ENCODE results near the gene EAF2. TPM values are rescaled to one million over a fixed set of nuclear protein-coding genes. Genes with fewer than 3 reads are reported as not detected.

EAF2 gene
- total RNA-seq, 1 donor from 2014 or later, result 2.4 TPM

GRCh38 chr3:121895121-121895520 is 60.1 kb downstream of the EAF2 start:
- Mint-ChIP-seq H3K27ac (ENCODE audit: unreplicated experiment) (no peak overlapping the region), H3K4me3 (ENCODE audit: unreplicated experiment) (no peak overlapping the region), H3K4me1 (ENCODE audit: unreplicated experiment) (no peaks in the 10 kb centered on the region), H3K27me3 (ENCODE audit: unreplicated experiment) (peaks cover 3% of the 10 kb centered on the region), H3K9me3 (ENCODE audit: unreplicated experiment) (no peaks in the 10 kb centered on the region), H3K36me3 (ENCODE audit: unreplicated experiment) (no peaks in the 10 kb centered on the region)
- no peak for DNase-seq (ENCODE audit: extremely low spot score, unreplicated experiment)
- no peak for TF ChIP-seq CTCF (IDR thresholded peaks at IDR 0.05)

GRCh38 chr3:121895736-121896135 is 60.7 kb downstream of the EAF2 start:
- no peak for DNase-seq (ENCODE audit: extremely low spot score, unreplicated experiment)
- no peak for TF ChIP-seq CTCF (IDR thresholded peaks at IDR 0.05)
- no peak overlapping the region for H3K27ac Mint-ChIP-seq (ENCODE audit: unreplicated experiment)
- H3K9me3 Mint-ChIP-seq (ENCODE audit: unreplicated experiment), result no peaks in the 10 kb centered on the region
- no peak overlapping the region for H3K4me3 Mint-ChIP-seq (ENCODE audit: unreplicated experiment)
- H3K27me3 Mint-ChIP-seq (ENCODE audit: unreplicated experiment), result peaks cover 3% of the 10 kb centered on the region
- no peaks in the 10 kb centered on the region for H3K36me3 Mint-ChIP-seq (ENCODE audit: unreplicated experiment)
- no peaks in the 10 kb centered on the region for H3K4me1 Mint-ChIP-seq (ENCODE audit: unreplicated experiment)

GRCh38 chr3:121896823-121897222 is 61.8 kb downstream of the EAF2 start:
- H3K4me3 Mint-ChIP-seq (ENCODE audit: unreplicated experiment), result no peak overlapping the region
- peaks cover 3% of the 10 kb centered on the region for H3K27me3 Mint-ChIP-seq (ENCODE audit: unreplicated experiment)
- no peaks in the 10 kb centered on the region for H3K36me3 Mint-ChIP-seq (ENCODE audit: unreplicated experiment)
- H3K4me1 Mint-ChIP-seq (ENCODE audit: unreplicated experiment), result no peaks in the 10 kb centered on the region
- H3K27ac Mint-ChIP-seq (ENCODE audit: unreplicated experiment), result no peak overlapping the region
- no peak for TF ChIP-seq CTCF (IDR thresholded peaks at IDR 0.05)
- H3K9me3 Mint-ChIP-seq (ENCODE audit: unreplicated experiment), result no peaks in the 10 kb centered on the region
- DNase-seq (ENCODE audit: extremely low spot score, unreplicated experiment), result no peak

GRCh38 chr3:121897296-121897695 is 62.3 kb downstream of the EAF2 start:
- no peak for DNase-seq (ENCODE audit: extremely low spot score, unreplicated experiment)
- H3K9me3 Mint-ChIP-seq (ENCODE audit: unreplicated experiment), result no peaks in the 10 kb centered on the region
- no peaks in the 10 kb centered on the region for H3K4me1 Mint-ChIP-seq (ENCODE audit: unreplicated experiment)
- no peaks in the 10 kb centered on the region for H3K36me3 Mint-ChIP-seq (ENCODE audit: unreplicated experiment)
- H3K27me3 Mint-ChIP-seq (ENCODE audit: unreplicated experiment), result peaks cover 3% of the 10 kb centered on the region
- TF ChIP-seq CTCF (IDR thresholded peaks at IDR 0.05), result no peak
- no peak overlapping the region for H3K4me3 Mint-ChIP-seq (ENCODE audit: unreplicated experiment)
- H3K27ac Mint-ChIP-seq (ENCODE audit: unreplicated experiment), result no peak overlapping the region

GRCh38 chr3:121913305-121913990 is 78.4 kb downstream of the EAF2 start:
- Mint-ChIP-seq H3K9me3 (ENCODE audit: unreplicated experiment) (peaks cover 3% of the 10 kb centered on the region), H3K27ac (ENCODE audit: unreplicated experiment) (no peak overlapping the region), H3K4me1 (ENCODE audit: unreplicated experiment) (no peaks in the 10 kb centered on the region), H3K27me3 (ENCODE audit: unreplicated experiment) (no peaks in the 10 kb centered on the region), H3K36me3 (ENCODE audit: unreplicated experiment) (no peaks in the 10 kb centered on the region), H3K4me3 (ENCODE audit: unreplicated experiment) (no peak overlapping the region)
- no peak for DNase-seq (ENCODE audit: extremely low spot score, unreplicated experiment)
- TF ChIP-seq CTCF (IDR thresholded peaks at IDR 0.05), result no peak

Measured in osteocyte (in vitro differentiated cells).